Mucosa of stomach (tissue), 1 donor: ENCODE measurements around the gene ZCWPW2.

Experiments used
- H3K27me3 ChIP-seq: one replicate; pipeline ENCODE4 v1.7.0; 2013; ENCODE audit warnings: mild to moderate bottlenecking, low read length; ENCODE audit not compliant: control insufficient read depth, insufficient read depth
- H3K36me3 ChIP-seq: one replicate; pipeline ENCODE4 v1.7.0; 2013; ENCODE audit warnings: low read length; ENCODE audit not compliant: control insufficient read depth, insufficient read depth
- H3K4me1 ChIP-seq: one replicate; pipeline ENCODE4 v1.7.0; 2013; ENCODE audit warnings: mild to moderate bottlenecking, low read length; ENCODE audit not compliant: control insufficient read depth, insufficient read depth
- H3K4me3 ChIP-seq: one replicate; pipeline ENCODE4 v1.7.0; 2013; ENCODE audit warnings: low read length
- H3K9ac ChIP-seq: one replicate; pipeline ENCODE4 v1.7.0; 2013; ENCODE audit warnings: mild to moderate bottlenecking, low read length, moderate library complexity
- H3K9me3 ChIP-seq: one replicate; pipeline ENCODE4 v1.7.0; 2013; ENCODE audit warnings: mild to moderate bottlenecking, low read length, moderate library complexity; ENCODE audit not compliant: control insufficient read depth
- donor health status: Pancreatic carcinoma.

Gene ZCWPW2

GRCh38 chr3:28328188-28329151, 20.1 kb upstream of the ZCWPW2 start:
- no peaks in the 10 kb centered on the region for H3K9me3 ChIP-seq
- no peaks in the 10 kb centered on the region for H3K27me3 ChIP-seq
- no peak overlapping the region for H3K4me3 ChIP-seq
- no peak overlapping the region for H3K9ac ChIP-seq
- no peaks in the 10 kb centered on the region for H3K4me1 ChIP-seq
- no peaks in the 10 kb centered on the region for H3K36me3 ChIP-seq

- H3K9ac ChIP-seq: no peak overlapping the region
- H3K4me3 ChIP-seq: no peak overlapping the region
- H3K9me3 ChIP-seq: no peaks in the 10 kb centered on the region
- no peaks in the 10 kb centered on the region for H3K4me1 ChIP-seq
- no peaks in the 10 kb centered on the region for H3K27me3 ChIP-seq
- H3K36me3 ChIP-seq: no peaks in the 10 kb centered on the region
These were observed 14.0 kb upstream of the ZCWPW2 start for GRCh38 chr3:28334552-28334951.

GRCh38 chr3:28335246-28335645, 13.3 kb upstream of the ZCWPW2 start:
- no peaks in the 10 kb centered on the region for H3K36me3 ChIP-seq
- H3K9ac ChIP-seq: no peak overlapping the region
- H3K27me3 ChIP-seq: no peaks in the 10 kb centered on the region
- H3K9me3 ChIP-seq: no peaks in the 10 kb centered on the region
- no peaks in the 10 kb centered on the region for H3K4me1 ChIP-seq
- H3K4me3 ChIP-seq: no peak overlapping the region

- H3K9me3 ChIP-seq: no peaks in the 10 kb centered on the region
- no peaks in the 10 kb centered on the region for H3K4me1 ChIP-seq
- no peaks in the 10 kb centered on the region for H3K36me3 ChIP-seq
- H3K4me3 ChIP-seq: no peak overlapping the region
- H3K27me3 ChIP-seq: no peaks in the 10 kb centered on the region
- no peak overlapping the region for H3K9ac ChIP-seq
These were observed 11.3 kb upstream of the ZCWPW2 start for GRCh38 chr3:28337230-28337629.

GRCh38 chr3:28343144-28343543, 5.4 kb upstream of the ZCWPW2 start:
- H3K4me3 ChIP-seq: no peak overlapping the region
- no peaks in the 10 kb centered on the region for H3K36me3 ChIP-seq
- H3K4me1 ChIP-seq: peaks cover 9% of the 10 kb centered on the region
- H3K9ac ChIP-seq: no peak overlapping the region
- no peaks in the 10 kb centered on the region for H3K9me3 ChIP-seq
- no peaks in the 10 kb centered on the region for H3K27me3 ChIP-seq

- no peak overlapping the region for H3K4me3 ChIP-seq
- no peaks in the 10 kb centered on the region for H3K36me3 ChIP-seq
- no peaks in the 10 kb centered on the region for H3K27me3 ChIP-seq
- H3K9me3 ChIP-seq: no peaks in the 10 kb centered on the region
- no peak overlapping the region for H3K9ac ChIP-seq
- H3K4me1 ChIP-seq: peaks cover 9% of the 10 kb centered on the region
These were observed 2.8 kb upstream of the ZCWPW2 start for GRCh38 chr3:28345690-28346089.

GRCh38 chr3:28347374-28348264, 902 bp upstream of the ZCWPW2 start:
- H3K4me1 ChIP-seq: peaks cover 9% of the 10 kb centered on the region

GRCh38 chr3:28348265-28348628, 274 bp upstream of the ZCWPW2 start:
- Histone ChIP-seq H3K9ac (peak overlapping the region; percentile 98), H3K4me3 (peak overlapping the region; percentile 92), H3K27me3 (no peaks in the 10 kb centered on the region), H3K36me3 (no peaks in the 10 kb centered on the region), H3K9me3 (no peaks in the 10 kb centered on the region), H3K4me1 (peaks cover 9% of the 10 kb centered on the region)

More at GRCh38 chr3:28347374-28348264, 902 bp upstream of the ZCWPW2 start:
- Histone ChIP-seq H3K36me3 (no peaks in the 10 kb centered on the region), H3K27me3 (no peaks in the 10 kb centered on the region), H3K9ac (peak overlapping the region; percentile 98), H3K4me3 (peak overlapping the region; percentile 92), H3K9me3 (no peaks in the 10 kb centered on the region)

- peak overlapping the region; percentile 92 for H3K4me3 ChIP-seq
- H3K9ac ChIP-seq: peak overlapping the region; percentile 98
- H3K9me3 ChIP-seq: no peaks in the 10 kb centered on the region
- no peaks in the 10 kb centered on the region for H3K27me3 ChIP-seq
- H3K4me1 ChIP-seq: peaks cover 9% of the 10 kb centered on the region
- no peaks in the 10 kb centered on the region for H3K36me3 ChIP-seq
These were observed 1.0 kb downstream of the ZCWPW2 start for GRCh38 chr3:28349469-28350000.

- Histone ChIP-seq H3K4me1 (no peaks in the 10 kb centered on the region), H3K9me3 (no peaks in the 10 kb centered on the region), H3K36me3 (no peaks in the 10 kb centered on the region), H3K4me3 (no peak overlapping the region), H3K9ac (no peak overlapping the region), H3K27me3 (no peaks in the 10 kb centered on the region)
These were observed 27.9 kb downstream of the ZCWPW2 start for GRCh38 chr3:28376424-28376823.

GRCh38 chr3:28386049-28386448, 37.5 kb downstream of the ZCWPW2 start:
- H3K36me3 ChIP-seq: no peaks in the 10 kb centered on the region
- H3K4me1 ChIP-seq: no peaks in the 10 kb centered on the region
- H3K9me3 ChIP-seq: no peaks in the 10 kb centered on the region
- no peaks in the 10 kb centered on the region for H3K27me3 ChIP-seq
- no peak overlapping the region for H3K9ac ChIP-seq
- H3K4me3 ChIP-seq: no peak overlapping the region

GRCh38 chr3:28388978-28389377, 40.5 kb downstream of the ZCWPW2 start:
- Histone ChIP-seq H3K9ac (no peak overlapping the region), H3K27me3 (no peaks in the 10 kb centered on the region), H3K9me3 (no peaks in the 10 kb centered on the region), H3K36me3 (no peaks in the 10 kb centered on the region), H3K4me3 (no peak overlapping the region), H3K4me1 (no peaks in the 10 kb centered on the region)
